A172 (cell line): Measurements from ENCODE around the gene TENM4. TPM values are rescaled to one million over a fixed set of nuclear protein-coding genes. Genes with fewer than 3 reads are reported as not detected.

ENCODE experiments used
- DNase-seq: peaks from one replicate; pipeline ENCODE4 v3.0.0-alpha.2; 2015; ENCODE audit warnings: low spot score
- total RNA-seq: library from RNA; depleted of rRNA; stranded (reverse); fragments of >200 nt; shearing (Covaris generic); gene quantifications from 2 replicates; pipeline ENCODE4 v1.2.3, GENCODE V29; 2014

Gene TENM4
- total RNA-seq, 1 experiment from 2014 or later, result 0.91 TPM

DNA sequence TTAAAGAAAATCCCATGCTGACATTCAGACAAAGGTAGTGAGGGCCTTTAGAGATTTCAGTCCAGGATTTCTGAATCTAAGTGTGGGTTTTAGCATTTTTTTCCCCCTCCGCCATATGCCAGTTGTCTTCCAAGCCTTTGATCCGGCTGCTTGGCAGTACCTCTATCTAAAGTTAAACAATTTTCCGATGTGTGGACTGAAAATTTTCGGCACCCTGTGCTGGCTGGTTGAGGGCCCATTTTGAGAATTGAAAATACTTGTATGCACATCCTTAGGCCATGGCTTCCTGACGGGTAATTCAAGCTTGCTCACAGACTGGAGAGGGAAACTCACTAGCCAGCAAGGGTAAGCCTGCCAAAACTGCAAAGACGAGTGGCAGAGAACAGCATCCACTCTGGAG, 734.3 kb downstream of the TENM4 start:
- no peak for DNase-seq

DNA sequence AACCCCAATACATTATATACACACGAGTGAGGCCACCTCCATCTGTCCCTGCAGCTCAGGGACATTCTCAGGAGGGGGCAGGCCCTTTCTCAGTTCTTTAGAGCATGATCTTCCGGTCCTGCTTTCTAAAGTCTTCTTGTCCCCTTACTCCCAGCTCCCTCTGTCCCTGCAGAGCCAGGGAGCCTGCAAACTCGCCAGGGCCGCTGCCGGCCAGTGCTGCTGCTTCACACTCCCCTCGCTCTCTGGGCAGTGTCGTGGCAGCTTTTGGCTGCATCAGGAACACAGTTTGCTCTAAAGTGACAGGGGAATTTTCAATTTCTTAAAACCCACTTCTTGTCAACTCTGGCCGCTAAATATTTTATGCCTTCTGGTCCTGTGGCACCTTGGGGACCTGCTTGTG, 736.0 kb downstream of the TENM4 start:
- no peak for DNase-seq

DNA sequence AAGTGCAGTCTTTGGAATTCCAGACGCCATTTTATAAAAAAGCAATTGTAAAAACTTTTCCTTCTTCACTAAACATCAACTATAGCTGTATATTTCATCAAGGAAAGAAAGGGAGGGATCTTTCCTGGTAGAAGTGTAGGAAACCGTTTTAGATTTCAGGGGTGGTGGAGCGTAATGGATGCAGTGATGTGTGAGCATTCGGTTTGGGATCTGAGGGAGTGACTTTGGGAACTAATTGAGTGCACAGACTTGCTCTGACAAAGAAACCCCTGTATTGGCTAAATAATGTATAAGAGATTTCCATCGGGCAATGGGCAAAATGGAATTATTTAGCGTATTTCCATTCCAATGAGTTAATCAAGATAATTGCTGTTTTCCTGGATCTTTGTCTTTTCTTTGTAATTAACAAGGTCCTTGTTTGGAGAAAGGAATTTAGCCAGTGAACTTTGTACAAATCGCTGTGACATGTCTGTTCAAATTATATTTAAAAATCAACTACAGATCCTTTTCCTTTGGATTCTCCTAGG, 741.2 kb downstream of the TENM4 start:
- no peak for DNase-seq

DNA sequence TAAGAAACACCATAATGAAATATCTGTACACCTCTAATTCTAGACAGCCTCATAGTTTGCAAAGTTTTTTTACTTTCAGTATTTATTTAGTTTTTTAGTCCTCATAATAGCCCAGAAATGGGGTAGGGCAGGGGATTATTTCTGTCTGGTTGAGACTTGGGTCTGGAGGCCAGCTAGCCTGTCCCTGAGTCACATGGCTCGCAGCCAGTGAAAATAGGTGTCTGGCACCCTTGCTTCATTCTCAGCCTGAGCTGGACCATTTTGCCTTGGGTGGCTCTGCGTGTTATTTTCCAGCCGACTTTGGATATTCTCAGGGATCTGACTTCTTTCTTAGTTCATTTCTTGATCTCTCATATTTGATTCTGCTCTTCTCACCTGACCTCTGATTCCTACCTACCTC, 742.2 kb downstream of the TENM4 start:
- DNase-seq, result peak; percentile 62

- DNase-seq, result no peak
These were observed 744.7 kb downstream of the TENM4 start for GRCh38 chr11:78696177-78696576.

DNA sequence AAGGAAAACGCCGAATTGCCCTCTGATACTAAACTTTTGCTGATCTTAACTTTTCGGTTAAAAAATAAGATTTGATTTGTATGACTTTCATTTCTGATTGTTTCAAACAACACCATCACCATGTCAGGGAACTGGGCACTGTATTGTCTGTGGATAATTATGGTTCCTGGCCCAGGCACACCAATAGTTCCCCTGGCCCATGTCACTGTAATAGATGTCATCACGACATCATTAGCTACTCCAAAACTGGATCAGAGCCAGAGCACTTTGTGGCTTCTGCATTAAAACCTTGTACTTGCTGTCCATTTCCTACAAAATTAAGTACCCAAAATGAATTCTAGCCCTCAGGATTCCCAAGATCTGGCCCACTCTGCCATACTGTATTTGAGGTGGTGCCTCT, 746.7 kb downstream of the TENM4 start:
- DNase-seq, result no peak

- DNase-seq, result no peak
These were observed 749.6 kb downstream of the TENM4 start for GRCh38 chr11:78691215-78691614.

DNA sequence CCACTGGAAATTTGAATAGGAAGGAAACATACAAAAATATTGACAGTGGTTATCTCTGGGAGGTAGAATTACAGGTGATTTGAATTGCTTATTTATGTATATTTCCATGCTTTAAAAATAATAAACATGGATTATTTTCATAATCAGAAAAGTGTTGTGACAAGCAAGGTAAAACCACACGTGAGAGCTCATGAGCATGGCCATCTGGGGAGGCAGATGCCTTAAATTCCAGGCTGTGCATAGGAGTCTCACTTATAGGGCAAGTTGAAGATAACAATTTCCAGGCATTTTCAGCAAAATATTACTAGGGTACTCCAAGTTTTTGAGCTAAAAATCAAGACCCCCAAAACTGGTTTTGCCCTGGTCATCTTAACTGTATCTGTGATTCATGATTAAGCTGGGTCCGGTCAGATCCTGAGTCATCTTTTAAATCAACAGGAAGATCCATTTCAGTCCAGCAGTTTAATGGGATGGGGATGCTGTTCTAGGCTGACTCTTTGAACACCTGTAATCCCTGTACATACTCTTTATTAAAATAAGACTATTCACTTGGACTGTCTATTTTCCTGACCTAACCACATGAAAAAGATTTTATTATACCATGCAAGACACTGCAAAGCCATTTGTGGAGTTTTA, 750.4 kb downstream of the TENM4 start:
- peak; percentile 8 for DNase-seq

- DNase-seq, result no peak
These were observed 751.2 kb downstream of the TENM4 start for GRCh38 chr11:78689585-78690153.

DNA sequence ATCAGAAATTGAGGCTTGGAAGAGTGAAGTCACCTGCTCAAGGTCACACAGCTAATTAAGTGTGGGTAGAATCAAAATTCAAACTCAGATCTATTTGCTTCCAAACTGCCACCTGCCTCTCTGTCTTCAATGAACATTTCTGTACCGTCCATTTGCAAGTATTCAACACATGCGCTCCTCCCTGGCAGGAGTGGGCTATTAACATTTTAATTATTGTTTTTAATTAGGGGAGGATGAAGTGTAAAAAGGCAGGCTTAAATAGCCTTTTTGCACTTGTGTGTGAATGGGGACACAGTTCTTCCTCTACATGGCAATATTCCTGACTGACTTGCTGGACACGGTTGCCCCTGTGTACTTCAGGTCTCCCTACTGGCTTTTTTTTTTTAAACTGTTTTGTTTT, 751.7 kb downstream of the TENM4 start:
- DNase-seq, result no peak

- no peak for DNase-seq
These were observed 752.4 kb downstream of the TENM4 start for GRCh38 chr11:78688460-78688859.

GRCh38 chr11:78685156-78685555, 755.7 kb downstream of the TENM4 start:
- no peak for DNase-seq

GRCh38 chr11:78684377-78684776, 756.5 kb downstream of the TENM4 start:
- DNase-seq, result no peak

DNA sequence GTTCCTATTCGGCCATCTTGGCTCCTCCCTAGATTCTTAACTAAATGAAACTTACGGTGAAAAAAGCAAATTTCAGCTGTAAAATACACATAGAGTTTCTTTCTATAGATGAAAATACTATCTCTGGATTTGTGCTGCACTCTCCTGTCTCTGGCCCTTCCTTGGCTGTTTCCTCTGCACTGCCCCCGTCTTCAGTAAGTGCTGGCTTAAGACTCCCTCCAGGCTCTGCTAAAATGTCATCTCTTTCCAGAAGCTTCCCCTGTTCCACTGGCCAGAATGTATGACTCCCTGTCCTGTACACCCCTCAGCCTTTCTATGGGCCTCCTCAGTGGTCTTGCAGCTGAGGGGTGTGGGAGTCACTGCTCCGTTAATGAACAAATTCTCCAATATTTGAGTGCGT, 757.1 kb downstream of the TENM4 start:
- no peak for DNase-seq

DNA sequence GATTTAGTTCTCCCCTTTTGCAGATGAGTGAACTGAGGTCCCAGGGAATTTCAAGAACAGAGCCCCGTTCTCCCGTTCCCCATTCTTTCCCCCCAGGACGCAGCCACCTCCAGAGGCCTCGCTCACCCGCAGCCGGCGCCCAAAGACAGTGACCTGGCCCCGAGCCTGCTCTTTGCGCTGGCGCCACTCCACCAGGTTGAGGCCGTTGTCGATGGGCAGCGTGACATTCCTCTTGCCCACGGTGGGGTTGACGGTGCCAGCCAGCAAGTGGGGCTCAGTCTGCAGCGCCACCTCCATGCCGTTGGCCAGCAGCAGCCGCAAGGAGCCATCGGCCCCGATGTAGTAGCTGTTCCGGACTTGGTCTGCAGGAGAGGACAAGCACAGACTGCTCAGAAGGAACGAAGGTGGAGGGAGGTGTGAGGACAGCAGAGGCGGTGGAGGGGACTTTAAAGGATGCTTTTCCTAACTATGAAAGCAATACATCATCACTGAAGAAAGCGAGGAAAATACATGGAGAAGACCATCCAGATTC, 764.7 kb downstream of the TENM4 start:
- no peak for DNase-seq

GRCh38 chr11:78672850-78673620, 767.8 kb downstream of the TENM4 start:
- no peak for DNase-seq

DNA sequence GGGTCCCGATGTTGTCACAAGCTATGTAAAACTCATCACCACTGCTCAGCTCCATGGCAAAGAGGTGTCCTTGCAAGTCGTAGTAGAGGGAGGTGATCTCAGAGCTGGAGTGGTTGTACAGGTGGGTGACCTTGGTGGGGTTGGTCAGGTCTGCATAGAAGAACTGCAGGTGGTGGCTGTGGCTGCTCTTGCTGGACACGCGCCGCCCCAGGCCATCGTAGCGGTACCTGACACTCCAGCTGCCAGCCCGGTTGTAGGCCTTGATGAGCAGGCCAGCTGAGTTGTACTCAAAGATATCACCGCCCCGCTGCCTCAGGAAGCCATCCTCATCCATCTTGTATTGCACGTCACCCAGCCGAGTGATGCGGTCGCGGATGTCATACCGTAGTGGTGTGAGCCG, 771.6 kb downstream of the TENM4 start:
- DNase-seq, result no peak

DNA sequence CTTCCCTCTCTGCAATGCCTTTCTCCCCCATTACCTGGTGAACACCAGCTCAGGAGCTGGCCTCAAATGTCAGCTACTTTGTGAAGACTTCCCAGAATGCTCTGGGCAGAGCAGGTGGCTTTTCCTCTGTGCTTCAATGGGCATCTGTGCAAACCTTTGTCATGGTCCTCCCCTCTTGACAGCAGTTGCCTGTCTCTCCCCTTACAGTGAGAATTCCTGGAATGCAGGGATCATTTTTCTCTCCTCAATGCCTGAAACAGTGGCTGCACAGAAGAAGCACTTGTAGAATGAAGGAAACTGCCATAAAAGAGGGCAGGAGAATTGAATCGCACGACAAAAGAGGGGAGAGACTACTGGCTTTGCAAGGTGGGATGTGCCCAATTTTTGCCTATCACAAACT, 773.4 kb downstream of the TENM4 start:
- DNase-seq, result no peak

GRCh38 chr11:78666675-78667160, 774.1 kb downstream of the TENM4 start:
- DNase-seq, result no peak

DNA sequence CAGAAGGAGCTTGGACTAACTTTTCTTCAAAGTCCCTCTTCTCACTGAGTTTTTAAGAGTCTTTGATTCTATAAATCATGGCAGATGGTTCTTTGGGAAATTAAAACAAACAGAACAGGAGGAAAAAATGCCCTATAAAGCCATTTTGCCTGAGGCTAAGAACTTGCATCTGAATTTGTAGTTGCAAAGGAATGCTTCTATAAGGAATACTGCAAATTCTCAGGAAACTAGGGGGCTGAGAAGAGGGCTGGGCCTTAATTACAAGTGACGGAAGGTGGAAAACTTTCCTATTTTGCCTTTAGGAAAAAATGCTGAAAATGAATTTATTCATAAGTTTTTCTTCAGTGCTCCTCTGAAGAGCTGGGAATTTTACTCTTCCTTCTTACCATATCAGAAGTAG, 776.2 kb downstream of the TENM4 start:
- DNase-seq, result no peak

DNA sequence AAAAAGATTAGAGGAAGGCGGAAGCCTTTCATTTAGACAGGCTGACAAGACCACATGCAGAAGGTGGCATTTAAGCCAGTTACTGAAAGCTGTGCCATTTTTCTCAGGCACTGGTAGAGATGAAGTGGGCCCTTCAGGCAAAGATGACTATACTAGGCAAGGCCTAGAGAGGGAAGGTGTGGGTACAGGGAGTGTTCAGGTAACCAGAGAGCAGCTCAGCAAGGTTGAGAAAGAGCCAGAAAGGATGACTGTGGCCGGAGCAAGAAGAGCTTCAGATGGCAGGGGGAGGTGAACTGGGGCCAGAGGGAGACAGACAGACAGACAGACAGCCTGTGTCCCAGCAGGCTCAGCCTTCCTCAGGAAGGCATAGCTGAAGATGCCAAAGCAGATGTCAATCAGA, 778.0 kb downstream of the TENM4 start:
- no peak for DNase-seq

DNA sequence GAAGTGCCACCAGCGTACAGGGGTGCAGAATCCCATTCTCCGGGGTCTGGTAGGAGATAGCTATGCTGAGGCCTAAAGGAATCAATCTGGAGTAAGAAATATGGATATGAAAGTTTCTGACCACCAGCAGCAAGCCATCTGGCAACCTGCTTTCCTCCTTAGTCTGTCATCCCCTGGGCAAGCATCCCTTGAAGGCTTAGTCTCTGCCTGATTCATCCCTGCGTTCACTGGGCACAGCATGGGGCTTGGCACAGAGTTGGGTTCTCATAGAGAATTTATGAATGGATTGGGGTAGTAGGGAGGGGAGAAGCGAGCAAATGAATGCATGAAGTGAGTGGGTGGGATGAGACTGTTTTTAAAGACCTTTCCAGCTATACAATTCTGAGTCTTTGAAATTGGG, 780.4 kb downstream of the TENM4 start:
- DNase-seq, result no peak
